Measurements from ENCODE around the gene XPO6. TPM values are rescaled to one million over a fixed set of nuclear protein-coding genes. Genes with fewer than 3 reads are reported as not detected.

Gene XPO6
- polyA plus RNA-seq, 1 donor (not counting 4 experiments of a cell fraction or from before 2014, with no cell fraction given) = 127 TPM

GRCh38 chr16:28053461-28053860 is 158.3 kb downstream of the XPO6 start:
- no peak overlapping the region for H3K4me3 ChIP-seq (ENCODE audit: control insufficient read depth in 2 of 3, extremely low read depth in 1 of 3, insufficient read depth in 2 of 3, low read depth in 1 of 3, low read length in 3 of 3)
- no peaks in the 10 kb centered on the region for H4K20me1 ChIP-seq (ENCODE audit: control insufficient read depth, extremely low read depth, insufficient read depth, low read length)
- DNase-seq (ENCODE audit: low read depth, low spot score) (no peak), FAIRE-seq (no peak)
- no peaks in the 10 kb centered on the region for H3K4me1 ChIP-seq (ENCODE audit: control insufficient read depth, extremely low read depth, insufficient read depth, low read length)
- H3K27ac ChIP-seq (ENCODE audit: control insufficient read depth, insufficient read depth, low read length) = no peak overlapping the region
- TF ChIP-seq, protein P1, sequence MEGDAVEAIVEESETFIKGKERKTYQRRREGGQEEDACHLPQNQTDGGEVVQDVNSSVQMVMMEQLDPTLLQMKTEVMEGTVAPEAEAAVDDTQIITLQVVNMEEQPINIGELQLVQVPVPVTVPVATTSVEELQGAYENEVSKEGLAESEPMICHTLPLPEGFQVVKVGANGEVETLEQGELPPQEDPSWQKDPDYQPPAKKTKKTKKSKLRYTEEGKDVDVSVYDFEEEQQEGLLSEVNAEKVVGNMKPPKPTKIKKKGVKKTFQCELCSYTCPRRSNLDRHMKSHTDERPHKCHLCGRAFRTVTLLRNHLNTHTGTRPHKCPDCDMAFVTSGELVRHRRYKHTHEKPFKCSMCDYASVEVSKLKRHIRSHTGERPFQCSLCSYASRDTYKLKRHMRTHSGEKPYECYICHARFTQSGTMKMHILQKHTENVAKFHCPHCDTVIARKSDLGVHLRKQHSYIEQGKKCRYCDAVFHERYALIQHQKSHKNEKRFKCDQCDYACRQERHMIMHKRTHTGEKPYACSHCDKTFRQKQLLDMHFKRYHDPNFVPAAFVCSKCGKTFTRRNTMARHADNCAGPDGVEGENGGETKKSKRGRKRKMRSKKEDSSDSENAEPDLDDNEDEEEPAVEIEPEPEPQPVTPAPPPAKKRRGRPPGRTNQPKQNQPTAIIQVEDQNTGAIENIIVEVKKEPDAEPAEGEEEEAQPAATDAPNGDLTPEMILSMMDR (optimal IDR thresholded peaks at IDR 0.05 in 1 of 3, IDR thresholded peaks at IDR 0.05 in 1 of 3, conservative IDR thresholded peaks at IDR 0.05 in 1 of 3; ENCODE audit: extremely low read depth in 1 of 3, insufficient read depth in 2 of 3, low read length in 3 of 3) = no peak
- TF ChIP-seq EZH2 (IDR thresholded peaks at IDR 0.05; ENCODE audit: low read length) = no peak
- H3K9ac ChIP-seq (ENCODE audit: control insufficient read depth, extremely low read depth, insufficient read depth, low read length) = no peak overlapping the region
- no peaks in the 10 kb centered on the region for H3K36me3 ChIP-seq (ENCODE audit: control insufficient read depth in 2 of 2, extremely low read depth in 1 of 2, insufficient read depth in 2 of 2, low read length in 2 of 2)
- no peak overlapping the region for H3K4me2 ChIP-seq (ENCODE audit: control insufficient read depth, extremely low read depth, insufficient read depth, low read depth, low read length)
- dilution Hi-C loops (cut with MboI; ENCODE audit: extremely low pct_ligation_motif_present, low sequenced_read_pairs) = no loop called here
- H3K27me3 ChIP-seq (ENCODE audit: control insufficient read depth, extremely low read depth, insufficient read depth, low read length) = no peaks in the 10 kb centered on the region
- no peak overlapping the region for H2AFZ ChIP-seq (ENCODE audit: control insufficient read depth, low read length)
- no peaks in the 10 kb centered on the region for H3K79me2 ChIP-seq (ENCODE audit: control insufficient read depth, insufficient read depth, low read length)
- no peaks in the 10 kb centered on the region for H3K9me3 ChIP-seq (ENCODE audit: control insufficient read depth, low read depth, low read length)
- H3K9me1 ChIP-seq (ENCODE audit: control insufficient read depth, extremely low read depth, insufficient read depth, low read length) = no peaks in the 10 kb centered on the region

DNA sequence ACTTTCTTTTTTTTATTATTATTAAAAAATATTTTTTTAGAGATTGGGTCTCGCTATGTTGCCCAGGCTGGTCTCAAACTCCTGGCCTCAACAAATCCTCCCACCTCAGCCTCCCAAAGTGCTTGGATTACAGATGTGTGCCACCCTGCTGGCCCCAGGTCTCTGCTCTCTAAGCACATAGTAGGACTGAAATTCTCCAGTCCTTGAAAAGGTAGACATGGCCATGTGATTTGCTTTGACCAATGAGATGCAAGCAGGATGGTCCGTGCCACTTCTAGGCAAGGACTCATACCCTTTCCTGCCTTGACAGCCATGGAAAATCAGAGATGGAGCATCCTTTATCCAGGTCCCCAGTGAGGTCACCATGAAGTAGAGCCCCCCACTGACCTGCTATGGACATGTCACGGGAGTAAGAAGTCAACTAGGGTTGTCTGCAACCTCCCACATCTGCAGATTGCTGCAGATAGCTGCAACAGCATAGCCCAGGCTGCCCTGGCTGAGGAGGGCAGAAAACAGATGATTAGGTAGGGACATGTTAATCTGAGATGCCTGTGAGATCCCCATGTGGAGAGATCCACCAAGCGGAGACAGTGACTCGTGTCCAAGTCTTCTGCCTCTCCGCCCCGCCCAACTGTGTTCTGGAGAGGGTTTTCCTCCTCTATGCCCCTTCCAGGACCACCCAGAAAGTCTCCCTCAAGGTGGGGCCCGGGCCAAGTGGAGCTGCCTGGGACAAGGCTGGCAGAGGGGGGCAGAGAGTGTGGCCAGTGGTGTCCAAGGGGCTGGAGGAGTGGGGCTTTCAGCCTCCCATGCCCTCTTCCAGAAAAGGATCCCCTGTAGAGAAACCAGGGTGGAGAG is 159.3 kb downstream of the XPO6 start:
- H3K9me3 ChIP-seq (ENCODE audit: control insufficient read depth, low read depth, low read length) = no peaks in the 10 kb centered on the region
- no peak for FAIRE-seq
- H3K4me1 ChIP-seq (ENCODE audit: control insufficient read depth, extremely low read depth, insufficient read depth, low read length) = no peaks in the 10 kb centered on the region
- H3K27me3 ChIP-seq (ENCODE audit: control insufficient read depth, extremely low read depth, insufficient read depth, low read length) = no peaks in the 10 kb centered on the region
- no peaks in the 10 kb centered on the region for H4K20me1 ChIP-seq (ENCODE audit: control insufficient read depth, extremely low read depth, insufficient read depth, low read length)
- dilution Hi-C loops (cut with MboI; ENCODE audit: extremely low pct_ligation_motif_present, low sequenced_read_pairs) = no loop called here
- H3K27ac ChIP-seq (ENCODE audit: control insufficient read depth, insufficient read depth, low read length) = no peak overlapping the region
- no peaks in the 10 kb centered on the region for H3K36me3 ChIP-seq (ENCODE audit: control insufficient read depth in 2 of 2, extremely low read depth in 1 of 2, insufficient read depth in 2 of 2, low read length in 2 of 2)
- no peak overlapping the region for H3K4me2 ChIP-seq (ENCODE audit: control insufficient read depth, extremely low read depth, insufficient read depth, low read depth, low read length)
- no peak for DNase-seq (ENCODE audit: low read depth, low spot score)
- H3K4me3 ChIP-seq (ENCODE audit: control insufficient read depth in 2 of 3, extremely low read depth in 1 of 3, insufficient read depth in 2 of 3, low read depth in 1 of 3, low read length in 3 of 3) = no peak overlapping the region
- no peaks in the 10 kb centered on the region for H3K79me2 ChIP-seq (ENCODE audit: control insufficient read depth, insufficient read depth, low read length)
- TF ChIP-seq EZH2 (IDR thresholded peaks at IDR 0.05; ENCODE audit: low read length) = no peak
- TF ChIP-seq, protein P1 (optimal IDR thresholded peaks at IDR 0.05 in 1 of 3, IDR thresholded peaks at IDR 0.05 in 1 of 3, conservative IDR thresholded peaks at IDR 0.05 in 1 of 3; ENCODE audit: extremely low read depth in 1 of 3, insufficient read depth in 2 of 3, low read length in 3 of 3) = no peak
- no peak overlapping the region for H2AFZ ChIP-seq (ENCODE audit: control insufficient read depth, low read length)
- H3K9me1 ChIP-seq (ENCODE audit: control insufficient read depth, extremely low read depth, insufficient read depth, low read length) = no peaks in the 10 kb centered on the region
- H3K9ac ChIP-seq (ENCODE audit: control insufficient read depth, extremely low read depth, insufficient read depth, low read length) = no peak overlapping the region
